GM18520 (cell line): ENCODE results near the gene MARCHF7.
"Not testable (repeated sequence)": the region's sequence is repeated elsewhere in the genome, so short reads cannot be mapped to it uniquely, and the experiment has no call there.

Source experiments
- ATAC-seq: cut with Tn5 transposase; IDR thresholded peaks from one replicate; pipeline ENCODE4 v1.9.1; 2021; ENCODE audit not compliant: unreplicated experiment

The MARCHF7 gene

GRCh38 chr2:159712143-159712928, at the start of gene MARCHF7:
MARCHF7 (plus strand) TSS chr2:159712506; CDS start chr2:159729023, 16,517 bp downstream.
- peak; percentile 92 for ATAC-seq

- ATAC-seq = not testable (repeated sequence)
Observed at GRCh38 chr2:159667423-159667822, 44.9 kb upstream of the MARCHF7 start.

- ATAC-seq = no peak
Observed at GRCh38 chr2:159671047-159671446, 41.3 kb upstream of the MARCHF7 start.

GRCh38 chr2:159677654-159678053, 34.7 kb upstream of the MARCHF7 start:
- no peak for ATAC-seq

- ATAC-seq = no peak
Observed at GRCh38 chr2:159680692-159681091, 31.6 kb upstream of the MARCHF7 start.

- no peak for ATAC-seq
Observed at GRCh38 chr2:159683817-159684216, 28.5 kb upstream of the MARCHF7 start.

- ATAC-seq = no peak
Observed at GRCh38 chr2:159684796-159685195, 27.5 kb upstream of the MARCHF7 start.

- ATAC-seq = no peak
Observed at GRCh38 chr2:159694500-159695040, 17.7 kb upstream of the MARCHF7 start.

- ATAC-seq = no peak
Observed at GRCh38 chr2:159695795-159696448, 16.4 kb upstream of the MARCHF7 start.

GRCh38 chr2:159703491-159703890, 8.8 kb upstream of the MARCHF7 start:
- ATAC-seq = no peak

GRCh38 chr2:159706385-159706980, 5.8 kb upstream of the MARCHF7 start:
- ATAC-seq = no peak

GRCh38 chr2:159708066-159708760, 4.1 kb upstream of the MARCHF7 start:
- ATAC-seq = no peak

- no peak for ATAC-seq
Observed at GRCh38 chr2:159710601-159711180, 1.6 kb upstream of the MARCHF7 start.

- no peak for ATAC-seq
Observed at GRCh38 chr2:159711562-159712142, 654 bp upstream of the MARCHF7 start.

- no peak for ATAC-seq
Observed at GRCh38 chr2:159712929-159713420, 669 bp downstream of the MARCHF7 start.

GRCh38 chr2:159713631-159714246, 1.4 kb downstream of the MARCHF7 start:
- ATAC-seq = no peak

- ATAC-seq = no peak
Observed at GRCh38 chr2:159714247-159714930, 2.1 kb downstream of the MARCHF7 start.

GRCh38 chr2:159715451-159715850, 3.1 kb downstream of the MARCHF7 start:
- ATAC-seq = no peak

- ATAC-seq = not testable (repeated sequence)
Observed at GRCh38 chr2:159716409-159716808, 4.1 kb downstream of the MARCHF7 start.
